Measurements from ENCODE around the gene TMEM63B. TPM values are rescaled to one million over a fixed set of nuclear protein-coding genes. Genes with fewer than 3 reads are reported as not detected.

TMEM63B gene
- total and polyA plus RNA-seq, 9 of the 15 experiments (the other 6 are each of a cell fraction or from before 2014, with no cell fraction given): 0.14 to 39.4 (median 14.4) TPM

DNA sequence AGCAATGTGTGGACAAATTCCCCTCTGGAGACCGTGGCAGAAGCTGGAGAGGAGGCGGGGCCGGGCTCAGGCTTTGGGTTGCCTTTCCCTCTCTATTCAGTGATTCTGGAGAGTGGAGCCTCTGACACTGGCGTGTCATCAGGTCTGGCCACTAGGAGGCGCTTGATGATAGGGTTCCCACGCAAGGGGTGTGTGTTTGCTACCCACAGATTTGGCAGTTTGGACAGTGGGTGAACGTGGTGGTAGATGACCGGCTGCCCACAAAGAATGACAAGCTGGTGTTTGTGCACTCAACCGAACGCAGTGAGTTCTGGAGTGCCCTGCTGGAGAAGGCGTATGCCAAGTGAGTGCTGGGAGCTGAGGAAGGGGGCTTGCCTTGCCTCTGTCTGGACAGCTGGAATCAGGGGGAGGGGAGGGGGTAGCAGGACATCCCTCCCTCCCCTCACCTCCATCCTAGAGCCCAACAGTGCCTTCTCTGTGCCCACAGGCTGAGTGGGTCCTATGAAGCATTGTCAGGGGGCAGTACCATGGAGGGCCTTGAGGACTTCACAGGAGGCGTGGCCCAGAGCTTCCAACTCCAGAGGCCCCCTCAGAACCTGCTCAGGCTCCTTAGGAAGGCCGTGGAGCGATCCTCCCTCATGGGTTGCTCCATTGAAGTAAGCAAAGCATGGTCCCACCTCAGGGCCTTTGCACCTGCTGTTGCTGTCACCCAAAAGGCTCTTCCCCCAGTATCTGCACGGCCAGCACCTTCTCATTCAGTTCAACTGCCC is 45.6 kb downstream of the TMEM63B start (continued):
- TF ChIP-seq TCFL5 (CRISPR knock-in tag; conservative IDR thresholded peaks at IDR 0.05) (no peak), ESRRB (CRISPR knock-in tag; IDR thresholded peaks at IDR 0.05; ENCODE audit: borderline replicate concordance) (no peak), CTBP1 (IDR thresholded peaks at IDR 0.05; ENCODE audit: borderline replicate concordance) (peak; percentile 81; the same call in 1 of the 2 replicates), WHSC1 (IDR thresholded peaks at IDR 0.05; ENCODE audit: low read length) (no peak), HOXB6 (CRISPR knock-in tag; IDR thresholded peaks at IDR 0.05; ENCODE audit: borderline replicate concordance) (no peak), ZNF146 (CRISPR knock-in tag; IDR thresholded peaks at IDR 0.05; ENCODE audit: unreplicated experiment) (no peak), HEY1 (CRISPR knock-in tag; IDR thresholded peaks at IDR 0.05; ENCODE audit: borderline replicate concordance) (no peak), ZFP1 (CRISPR knock-in tag; IDR thresholded peaks at IDR 0.05) (no peak), RB1 (IDR thresholded peaks at IDR 0.05; ENCODE audit: low read depth) (peak; percentile 90), ZNF77 (CRISPR knock-in tag; IDR thresholded peaks at IDR 0.05) (no peak), SP2 (IDR thresholded peaks at IDR 0.05; ENCODE audit: extremely low read depth, low read depth, low read length, poor library complexity, severe bottlenecking) (no peak), ARHGAP35 (IDR thresholded peaks at IDR 0.05; ENCODE audit: partially characterized antibody) (no peak), PHTF2 (CRISPR knock-in tag; IDR thresholded peaks at IDR 0.05) (no peak), ZNF561 (CRISPR knock-in tag; conservative IDR thresholded peaks at IDR 0.05) (no peak), ZNF707 (CRISPR knock-in tag; conservative IDR thresholded peaks at IDR 0.05) (no peak), GATAD2A (IDR thresholded peaks at IDR 0.05) (peak; percentile 62; the same call in 1 of the 2 replicates), MCM5 (IDR thresholded peaks at IDR 0.05; ENCODE audit: low read depth) (no peak), TBL1XR1 (IDR thresholded peaks at IDR 0.05; ENCODE audit: low read length in 2 of 2) (peak in 1 of 2 experiments; percentile 56; a peak in 1 of 4 replicates), KDM2B (CRISPR knock-in tag; IDR thresholded peaks at IDR 0.05) (no peak), HLTF (IDR thresholded peaks at IDR 0.05) (no peak), SFPQ (IDR thresholded peaks at IDR 0.05; ENCODE audit: low read depth, low read length) (no peak), ARID3A (IDR thresholded peaks at IDR 0.05; ENCODE audit: borderline replicate concordance, low read depth, low read length) (no peak), RNF2 (IDR thresholded peaks at IDR 0.05) (no peak), MAFF (IDR thresholded peaks at IDR 0.05; ENCODE audit: low read length) (no peak)
- TF ChIP-seq, protein P1, sequence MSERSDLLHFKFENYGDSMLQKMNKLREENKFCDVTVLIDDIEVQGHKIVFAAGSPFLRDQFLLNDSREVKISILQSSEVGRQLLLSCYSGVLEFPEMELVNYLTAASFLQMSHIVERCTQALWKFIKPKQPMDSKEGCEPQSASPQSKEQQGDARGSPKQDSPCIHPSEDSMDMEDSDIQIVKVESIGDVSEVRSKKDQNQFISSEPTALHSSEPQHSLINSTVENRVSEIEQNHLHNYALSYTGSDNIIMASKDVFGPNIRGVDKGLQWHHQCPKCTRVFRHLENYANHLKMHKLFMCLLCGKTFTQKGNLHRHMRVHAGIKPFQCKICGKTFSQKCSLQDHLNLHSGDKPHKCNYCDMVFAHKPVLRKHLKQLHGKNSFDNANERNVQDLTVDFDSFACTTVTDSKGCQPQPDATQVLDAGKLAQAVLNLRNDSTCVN (CRISPR knock-in tag; IDR thresholded peaks at IDR 0.05): no peak
